Measurements from ENCODE around the gene C17orf75.

GRCh38 chr17:32331243-32332040, 10.5 kb downstream of the C17orf75 start:
- TF ChIP-seq CTCF (IDR thresholded peaks at IDR 0.05; ENCODE audit: low read length) (no peak), EZH2 (IDR thresholded peaks at IDR 0.05; ENCODE audit: borderline replicate concordance, low read length) (no peak)
